PC-9 (cell line): ENCODE data around the gene THEMIS. TPM values are rescaled to one million over a fixed set of nuclear protein-coding genes. Genes with fewer than 3 reads are reported as not detected.

Source experiments
- BruUV-seq: library from RNA; stranded (reverse); fragments of 400-500 nt; replicated peaks from 2 replicates; lab custom pipeline; 2021; lab: Mats Ljungman, UMichigan
- CTCF ChIA-PET: fragments of 300-600 bp; sonication (Branson Sonifier 250); formaldehyde crosslinking; loops from one replicate; lab custom pipeline; 2022; ENCODE audit warnings: antibody characterized with exemption; lab: Charles Lee
- POLR2A ChIA-PET: fragments of 300-600 bp; sonication (Branson Sonifier 250); formaldehyde crosslinking; loops from one replicate; lab custom pipeline; 2022; ENCODE audit warnings: antibody characterized with exemption; ENCODE audit not compliant: unreplicated experiment; lab: Charles Lee
- DNase-seq, 2 experiments: peaks; one replicate each; pipeline versions ENCODE4 v3.0.0 to v3.0.0-alpha.2; 2015 to 2022; ENCODE audit warnings: mixed read lengths in 1 of 2
- H2AFZ ChIP-seq: fragments of 200-600 bp; sonication (generic); 2 replicates; pipeline ENCODE4 v1.8.1; 2017; ENCODE audit warnings: antibody characterized with exemption
- H3F3A ChIP-seq: fragments of 200-600 bp; sonication (generic); 2 replicates; pipeline ENCODE4 v1.8.1; 2017; ENCODE audit warnings: antibody characterized with exemption, mild to moderate bottlenecking, low read depth; ENCODE audit not compliant: insufficient read depth
- H3K27ac ChIP-seq: fragments of 200-600 bp; sonication (generic); 2 replicates; pipeline ENCODE4 v1.6.1; 2016; ENCODE audit warnings: mixed run types
- H3K27me3 ChIP-seq: fragments of 200-600 bp; sonication (generic); 2 replicates; pipeline ENCODE4 v1.6.1; 2016; ENCODE audit warnings: low read depth, mixed run types; ENCODE audit not compliant: insufficient read depth
- H3K36me3 ChIP-seq: fragments of 200-600 bp; sonication (generic); 2 replicates; pipeline ENCODE4 v1.6.1; 2016; ENCODE audit warnings: low read depth, mixed run types
- H3K4me1 ChIP-seq: fragments of 200-600 bp; sonication (generic); replicated peaks from 2 replicates; pipeline ENCODE4 v1.6.1; 2016; ENCODE audit warnings: mixed run types; ENCODE audit not compliant: insufficient read depth
- H3K4me2 ChIP-seq: fragments of 200-600 bp; sonication (generic); 2 replicates; pipeline ENCODE4 v1.6.1; 2017; ENCODE audit warnings: mixed run types
- H3K4me3 ChIP-seq: fragments of 200-600 bp; sonication (generic); 2 replicates; pipeline ENCODE4 v1.6.1; 2016; ENCODE audit warnings: mixed run types
- H3K79me2 ChIP-seq: fragments of 200-600 bp; sonication (generic); 2 replicates; pipeline ENCODE4 v1.6.1; 2017; ENCODE audit warnings: low read depth, mixed run types
- H3K9me2 ChIP-seq: fragments of 200-600 bp; sonication (generic); 2 replicates; pipeline ENCODE4 v1.8.1; 2017; ENCODE audit warnings: mild to moderate bottlenecking; ENCODE audit not compliant: insufficient read depth
- H3K9me3 ChIP-seq: fragments of 200-600 bp; sonication (generic); 2 replicates; pipeline ENCODE4 v1.8.1; 2016; ENCODE audit warnings: low read depth; ENCODE audit not compliant: insufficient read depth
- H4K20me1 ChIP-seq: fragments of 200-600 bp; sonication (generic); 2 replicates; pipeline ENCODE4 v1.8.1; 2017; ENCODE audit not compliant: insufficient read depth
- CTCF ChIP-seq: fragments of 200-600 bp; sonication (generic); conservative IDR thresholded peaks from 2 replicates; pipeline ENCODE4 v1.6.1; 2017; ENCODE audit warnings: mixed run types, antibody characterized with exemption, mild to moderate bottlenecking, moderate library complexity
- EZH2 ChIP-seq: fragments of 200-600 bp; sonication (generic); IDR thresholded peaks from 2 replicates; pipeline ENCODE4 v1.8.0; 2017; ENCODE audit warnings: antibody characterized with exemption, low read depth
- intact Hi-C: fragments of 100-400 bp; cut with micrococcal nuclease; formaldehyde crosslinking; loops from one replicate; pipeline ENCODE4 v1.10.0; 2022; ENCODE audit not compliant: unreplicated experiment
- total RNA-seq: library from RNA; stranded (reverse); gene quantifications from 2 replicates; pipeline ENCODE4 v1.2.3, GENCODE V29; 2021

The THEMIS gene
- total RNA-seq, 1 experiment from 2014 or later, result not detected

DNA sequence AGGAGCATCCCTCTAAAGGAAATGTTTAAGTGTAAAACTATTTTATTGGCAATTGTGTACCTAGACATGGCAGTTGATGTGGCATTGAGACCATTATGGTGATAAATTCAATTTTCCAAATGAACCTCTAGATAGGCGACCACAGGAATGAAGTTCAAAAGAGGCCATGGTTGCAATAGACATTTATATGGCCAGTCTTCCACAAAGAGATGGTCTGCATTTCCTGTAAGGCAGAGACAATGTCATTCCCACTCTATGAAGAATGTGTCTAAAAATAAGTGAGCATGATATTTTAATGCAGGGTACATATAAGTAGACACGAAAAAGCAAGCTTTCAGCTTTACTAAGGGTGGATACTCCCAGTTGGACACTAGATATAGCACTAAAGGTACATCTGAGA lies 40.9 kb downstream of the THEMIS start:
- Histone ChIP-seq H3K4me3 (no peak overlapping the region), H3K9me2 (0 out of 2 replicates have a peak, but pooled peaks cover 2% of the 10 kb centered on the region), H3K27me3 (no peaks in the 10 kb centered on the region), H3K4me1 (no peaks in the 10 kb centered on the region), H4K20me1 (no peaks in the 10 kb centered on the region), H3K36me3 (no peaks in the 10 kb centered on the region), H2AFZ (no peak overlapping the region), H3K27ac (no peak overlapping the region), H3K9me3 (no peaks in the 10 kb centered on the region), H3K4me2 (no peak overlapping the region), H3K79me2 (no peaks in the 10 kb centered on the region), H3F3A (no peaks in the 10 kb centered on the region)
- no TSS peak for BruUV-seq
- POLR2A ChIA-PET, result no interaction called here
- intact Hi-C loops, result loop anchor here (5.0 kb wide), 2 partner anchors 112 to 872 kb away; no protein-coding TSS in a partner anchor
- TF ChIP-seq CTCF (no peak), EZH2 (no peak)
- CTCF ChIA-PET, result no interaction called here
- no peak for DNase-seq

GRCh38 chr6:127858727-127859391 lies 42.0 kb downstream of the THEMIS start:
- H3K27me3 ChIP-seq, result no peaks in the 10 kb centered on the region
- no peak overlapping the region for H3K4me3 ChIP-seq
- no TSS peak for BruUV-seq
- H3F3A ChIP-seq, result no peaks in the 10 kb centered on the region
- no peak for DNase-seq
- H3K9me3 ChIP-seq, result no peaks in the 10 kb centered on the region
- H4K20me1 ChIP-seq, result no peaks in the 10 kb centered on the region
- intact Hi-C loops, result loop anchor here (5.0 kb wide), 2 partner anchors 113 to 873 kb away; no protein-coding TSS in a partner anchor
- H3K4me1 ChIP-seq, result no peaks in the 10 kb centered on the region
- POLR2A ChIA-PET, result interaction anchor here (0.6 kb wide), 1 partner anchor 506 kb away, joined by 3 read pairs; no protein-coding TSS in a partner anchor
- no peaks in the 10 kb centered on the region for H3K36me3 ChIP-seq
- H3K79me2 ChIP-seq, result no peaks in the 10 kb centered on the region
- TF ChIP-seq CTCF (no peak), EZH2 (no peak)
- H2AFZ ChIP-seq, result no peak overlapping the region
- CTCF ChIA-PET, result no interaction called here
- H3K9me2 ChIP-seq, result no peaks in the 10 kb centered on the region
- no peak overlapping the region for H3K27ac ChIP-seq
- no peak overlapping the region for H3K4me2 ChIP-seq

DNA sequence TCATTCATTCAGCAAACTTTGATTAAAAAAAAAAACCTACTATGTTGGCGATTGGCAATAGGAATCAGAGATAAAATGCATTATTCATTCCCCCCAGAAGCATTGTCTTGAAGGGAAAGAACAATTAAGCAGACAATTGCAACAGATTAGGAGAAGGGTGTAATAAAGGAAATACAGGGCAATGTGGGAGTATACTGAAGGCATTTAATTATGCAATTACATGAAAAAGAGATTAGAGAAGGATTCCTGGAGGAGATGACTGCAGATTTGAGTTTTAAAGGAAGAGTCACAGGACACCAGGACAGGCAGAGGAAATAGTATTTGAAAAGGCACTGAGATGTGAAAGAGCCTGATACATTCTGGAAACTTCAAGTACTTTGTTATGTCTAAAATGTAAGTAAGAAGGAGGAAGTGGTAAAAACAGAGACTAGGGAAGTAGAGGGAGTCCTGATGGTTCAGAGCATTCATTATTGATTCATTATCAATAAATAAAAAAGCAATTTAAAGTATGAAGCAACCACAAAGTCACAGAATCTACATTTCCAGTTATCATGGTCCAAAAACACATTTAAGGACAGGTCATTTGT lies 43.7 kb downstream of the THEMIS start:
- Histone ChIP-seq H3K4me2 (no peak overlapping the region), H3F3A (no peaks in the 10 kb centered on the region), H3K27me3 (no peaks in the 10 kb centered on the region), H4K20me1 (no peaks in the 10 kb centered on the region), H3K4me3 (no peak overlapping the region), H3K36me3 (no peaks in the 10 kb centered on the region), H3K9me2 (no peaks in the 10 kb centered on the region), H3K9me3 (no peaks in the 10 kb centered on the region), H3K4me1 (no peaks in the 10 kb centered on the region), H3K79me2 (no peaks in the 10 kb centered on the region), H2AFZ (0 out of 2 replicates have a peak overlapping the region, but pooled peaks have one; percentile 29), H3K27ac (no peak overlapping the region)
- DNase-seq, result no peak
- no TSS peak for BruUV-seq
- ChIA-PET CTCF (no interaction called here), POLR2A (no interaction called here)
- no peak for TF ChIP-seq EZH2
- TF ChIP-seq CTCF, result no peak
- intact Hi-C loops, result loop anchor here (5.0 kb wide), 2 partner anchors 115 to 875 kb away; no protein-coding TSS in a partner anchor
